Measurements from ENCODE around the gene DNAH3.
A peak's percentile ranks its signal among the peaks of the same experiment; 100 is the strongest.
"Not testable (repeated sequence)": the region's sequence is repeated elsewhere in the genome, so short reads cannot be mapped to it uniquely, and the experiment has no call there.

Gene DNAH3

GRCh38 chr16:21120976-21121520 lies 29.6 kb downstream of the DNAH3 start:
- no peak for DNase-seq

DNA sequence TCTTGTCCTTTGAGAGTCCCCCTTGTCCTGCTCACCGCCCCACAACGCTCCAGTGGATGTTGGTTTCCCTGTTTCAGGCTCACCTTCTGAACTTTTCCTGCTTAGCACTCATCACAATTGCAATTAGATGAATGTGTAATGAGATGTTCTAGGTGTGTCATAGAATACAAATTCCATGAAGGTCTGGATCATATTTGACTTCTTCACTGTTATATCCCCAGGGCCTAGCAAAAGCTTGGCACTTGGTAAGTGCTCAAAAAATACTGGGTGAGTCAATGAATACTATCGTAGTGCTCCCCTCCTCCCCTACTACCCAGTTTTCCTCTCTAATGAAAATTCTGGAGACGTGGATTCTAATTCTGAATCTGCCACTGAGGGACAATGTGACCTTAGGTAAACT lies 33.1 kb downstream of the DNAH3 start:
- no peak for DNase-seq

DNA sequence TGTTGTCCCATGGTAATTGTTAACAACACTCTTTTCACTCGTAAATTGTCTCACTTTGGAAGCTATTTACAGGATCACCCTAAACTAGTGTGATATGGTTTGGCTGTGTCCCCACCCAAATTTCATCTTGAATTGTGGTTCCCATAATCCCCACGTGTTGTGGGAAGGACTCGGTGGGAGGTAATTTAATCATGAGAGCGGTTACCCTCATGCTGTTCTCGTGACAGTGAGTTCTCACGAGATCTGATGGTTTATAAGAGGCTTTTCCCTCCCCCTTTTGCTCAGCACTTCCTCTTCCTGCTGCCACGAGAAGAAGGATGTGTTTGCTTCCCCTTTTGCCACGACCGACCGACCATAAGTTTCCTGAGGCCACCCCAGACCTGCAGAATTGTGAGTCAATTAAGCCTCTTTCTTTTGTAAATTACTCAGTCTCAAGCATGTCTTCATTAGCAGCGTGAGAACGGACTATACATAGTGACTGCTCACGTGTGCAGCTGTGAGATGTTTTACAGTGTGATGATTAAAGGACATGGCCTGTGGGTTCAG lies 34.4 kb downstream of the DNAH3 start:
- DNase-seq: peak; percentile 9

- not testable (repeated sequence) for DNase-seq
Observed at GRCh38 chr16:21115551-21115950, 35.1 kb downstream of the DNAH3 start.

DNA sequence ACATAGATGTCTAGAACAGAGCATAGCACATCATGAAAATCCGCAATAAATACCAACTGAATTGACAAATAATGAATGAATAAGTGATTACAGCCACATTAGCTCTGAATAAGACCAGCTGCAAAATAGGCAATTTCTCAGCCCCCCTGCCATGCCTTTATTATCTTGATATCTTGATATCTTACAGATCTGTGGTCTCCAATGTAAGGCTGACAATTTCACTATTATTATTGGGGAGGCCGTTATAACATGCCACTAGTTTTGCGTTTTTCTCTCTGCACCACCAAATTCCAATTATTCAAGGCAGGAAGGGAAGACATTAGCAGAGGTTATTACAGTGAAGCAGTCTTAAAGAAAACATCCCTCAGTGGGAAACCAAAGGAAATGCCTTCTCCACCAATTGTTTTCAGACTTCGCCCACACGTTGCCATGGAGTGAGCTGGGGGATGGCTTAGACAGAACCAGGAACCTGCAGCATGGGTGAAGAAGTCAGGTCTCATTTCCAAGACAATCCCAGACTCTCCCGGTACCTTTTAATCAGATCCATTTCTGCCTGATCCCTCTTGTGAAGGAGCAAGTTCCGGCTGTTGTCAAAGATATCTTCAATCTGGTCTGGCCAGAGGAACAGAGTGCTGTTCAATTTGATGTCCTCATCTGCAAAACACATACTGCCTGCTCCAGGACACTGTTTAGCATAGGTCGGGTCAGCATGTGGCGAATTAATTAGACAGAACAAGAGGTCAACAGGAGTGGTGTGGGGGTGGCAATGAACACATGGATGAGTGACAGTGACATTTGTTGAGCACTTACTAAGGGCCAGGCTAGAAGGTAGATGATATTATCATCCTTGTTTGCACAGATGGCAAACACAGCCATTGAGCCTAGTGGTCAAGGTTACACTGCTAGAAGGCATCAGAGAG lies 46.4 kb downstream of the DNAH3 start:
- no peak for DNase-seq

DNA sequence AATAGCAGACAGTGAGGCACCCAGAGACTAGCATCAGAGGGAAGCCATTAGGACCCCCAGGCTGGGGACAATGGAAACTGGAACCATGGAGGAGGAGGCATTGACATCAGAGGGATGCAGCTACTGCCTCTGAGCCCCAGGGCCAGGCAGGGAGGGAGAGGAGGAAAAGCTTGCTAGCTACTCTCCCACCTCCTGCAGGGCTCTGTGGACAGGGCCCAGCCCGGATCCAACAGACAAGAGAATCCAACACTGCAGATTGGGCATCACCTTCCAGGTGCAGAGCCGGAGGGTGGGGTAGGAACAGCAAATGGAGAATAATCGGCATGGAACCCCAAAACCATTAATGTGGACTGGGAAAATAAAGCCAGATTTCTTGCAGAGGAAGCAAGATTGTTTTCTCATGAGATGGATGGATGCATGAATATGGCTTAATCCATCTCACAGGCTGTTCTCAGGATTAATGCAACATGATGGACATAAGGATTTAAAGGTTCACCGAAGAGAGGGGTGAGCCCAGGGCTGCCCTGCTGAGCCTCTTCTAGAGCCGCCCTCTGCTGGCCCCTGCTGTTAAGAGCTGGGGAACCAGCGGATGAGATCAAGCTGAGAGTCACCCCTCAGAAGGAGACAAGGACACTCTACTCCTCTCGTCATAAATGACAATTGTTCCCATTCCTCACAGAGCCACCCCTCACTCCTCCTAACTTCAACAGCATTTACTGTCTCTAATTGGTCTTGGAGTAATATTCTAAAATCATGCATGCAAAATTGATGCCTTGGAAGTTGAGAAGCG lies 48.8 kb downstream of the DNAH3 start:
- no peak for DNase-seq

- DNase-seq: no peak
Observed at GRCh38 chr16:21100447-21100846, 50.2 kb downstream of the DNAH3 start.

- no peak for DNase-seq
Observed at GRCh38 chr16:21097151-21097550, 53.5 kb downstream of the DNAH3 start.

GRCh38 chr16:21094719-21095118 lies 55.9 kb downstream of the DNAH3 start:
- not testable (repeated sequence) for DNase-seq

DNA sequence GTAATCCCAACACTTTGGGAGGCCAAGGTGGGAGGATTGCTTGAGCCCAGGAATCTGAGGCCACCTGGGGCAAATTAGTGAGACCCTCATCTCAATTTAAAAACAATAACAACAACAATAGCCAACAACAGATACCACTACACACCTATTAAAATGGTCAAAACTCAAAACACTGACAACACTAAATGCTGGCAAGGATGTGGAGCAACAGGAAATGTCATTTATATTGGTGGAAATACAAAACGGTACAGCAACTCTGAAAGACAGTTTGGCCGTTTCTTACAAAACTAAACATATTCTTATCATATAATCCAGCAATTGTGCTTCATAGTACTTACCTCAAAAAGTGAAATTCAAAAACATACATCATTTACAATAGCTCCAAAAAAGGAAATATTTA lies 57.7 kb downstream of the DNAH3 start:
- DNase-seq: no peak

- no peak for DNase-seq
Observed at GRCh38 chr16:21088646-21089538, 61.8 kb downstream of the DNAH3 start.

DNA sequence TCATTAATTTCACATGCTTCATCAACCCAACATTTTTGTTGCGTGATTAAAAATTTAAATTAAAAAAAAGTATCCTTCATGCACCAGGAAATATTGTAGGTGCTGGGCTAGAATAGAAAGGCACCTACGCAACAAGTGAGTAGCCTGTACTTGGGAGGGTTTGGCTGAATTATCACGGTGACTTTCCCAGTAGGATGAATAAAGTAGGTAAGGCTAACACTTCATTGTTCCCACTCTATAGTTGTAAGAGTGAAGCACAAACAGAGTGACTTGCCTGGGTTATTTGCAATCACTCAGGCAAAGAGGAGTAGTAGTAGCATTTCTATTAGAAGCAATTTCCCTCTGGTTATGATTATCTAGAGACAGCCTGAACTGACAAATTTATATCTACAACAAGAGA lies 62.5 kb downstream of the DNAH3 start:
- DNase-seq: no peak

- no peak for DNase-seq
Observed at GRCh38 chr16:21084631-21085225, 65.9 kb downstream of the DNAH3 start.

DNA sequence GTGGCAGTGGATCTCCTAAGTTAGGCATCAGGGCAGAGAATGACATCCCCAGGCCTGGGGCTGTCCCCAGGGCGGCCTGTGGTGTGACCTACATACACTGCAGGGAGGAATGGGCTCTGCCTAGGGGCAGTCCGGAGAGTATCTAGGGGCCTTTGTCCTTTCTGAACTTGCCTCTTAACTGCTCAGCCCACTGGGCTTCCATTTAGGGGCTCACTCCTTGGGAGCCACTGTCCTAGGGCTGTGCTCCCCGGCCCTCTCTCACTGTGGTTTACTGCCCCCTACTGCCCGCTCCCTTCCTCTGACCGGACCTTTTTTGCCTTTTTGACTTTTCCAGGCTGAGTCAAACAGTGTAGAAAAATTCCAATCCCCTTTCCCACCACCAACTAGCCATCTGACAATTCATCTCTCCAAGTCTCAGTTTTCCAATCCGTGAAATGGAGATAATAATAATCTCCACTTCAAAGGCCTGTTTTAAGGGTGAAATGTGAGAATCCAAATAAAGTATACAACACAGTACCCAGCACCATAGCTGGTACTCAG lies 66.8 kb downstream of the DNAH3 start:
- DNase-seq: peak; percentile 45

DNA sequence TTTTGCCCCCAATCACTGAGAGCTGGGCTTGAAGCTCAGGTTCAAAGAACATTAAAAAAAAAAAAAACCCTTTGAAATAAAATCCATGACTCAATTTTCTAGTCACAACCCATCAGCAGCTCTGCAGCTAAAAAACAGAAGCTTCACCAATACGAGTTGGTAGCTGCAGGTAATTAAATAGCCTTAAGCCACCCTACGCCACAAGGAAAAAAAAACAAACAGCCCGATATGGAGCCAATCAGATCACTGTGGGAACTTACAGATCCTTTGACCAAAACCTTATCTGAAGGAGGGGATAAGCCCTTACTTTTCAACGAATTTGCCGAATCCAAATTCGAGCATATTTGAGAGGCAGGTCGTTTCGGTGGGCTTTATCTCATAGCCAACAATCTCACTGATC lies 69.3 kb downstream of the DNAH3 start:
- DNase-seq: no peak

GRCh38 chr16:21078563-21078962 lies 72.1 kb downstream of the DNAH3 start:
- DNase-seq: no peak

DNA sequence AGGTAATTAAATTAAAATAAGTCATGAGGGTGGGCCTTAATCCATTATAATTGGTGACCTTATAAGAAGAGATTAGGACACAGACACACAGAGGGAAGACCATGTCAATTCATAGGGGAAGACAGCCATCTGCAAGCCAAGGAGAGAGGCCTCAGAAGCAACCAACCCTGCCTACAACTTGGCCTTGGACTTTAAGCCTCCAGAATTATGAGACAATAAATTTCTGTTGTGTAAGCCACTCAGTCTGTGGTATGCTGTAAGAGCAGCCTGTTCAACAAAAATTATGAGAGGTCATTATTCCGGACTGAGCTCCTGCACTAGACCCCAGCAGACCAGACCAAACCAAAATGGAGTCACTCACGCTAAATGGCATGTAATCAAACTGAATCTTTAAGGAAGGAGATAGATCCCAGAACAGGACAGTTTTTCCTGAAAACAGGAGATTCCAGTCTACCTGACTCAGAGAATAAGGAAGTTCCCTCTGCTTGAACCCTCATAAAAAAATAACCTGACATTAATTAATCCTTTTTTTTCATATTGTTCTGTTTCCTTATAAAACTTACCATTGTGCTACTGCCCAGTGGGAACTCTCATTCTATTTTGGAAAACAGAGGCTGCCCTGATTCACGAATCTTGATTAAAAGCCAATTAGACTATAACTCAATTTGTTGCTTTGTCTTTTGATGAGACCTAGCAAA lies 74.3 kb downstream of the DNAH3 start:
- DNase-seq: no peak

GRCh38 chr16:21075252-21075651 lies 75.4 kb downstream of the DNAH3 start:
- DNase-seq: no peak

GRCh38 chr16:21072976-21073375 lies 77.7 kb downstream of the DNAH3 start:
- DNase-seq: no peak

DNA sequence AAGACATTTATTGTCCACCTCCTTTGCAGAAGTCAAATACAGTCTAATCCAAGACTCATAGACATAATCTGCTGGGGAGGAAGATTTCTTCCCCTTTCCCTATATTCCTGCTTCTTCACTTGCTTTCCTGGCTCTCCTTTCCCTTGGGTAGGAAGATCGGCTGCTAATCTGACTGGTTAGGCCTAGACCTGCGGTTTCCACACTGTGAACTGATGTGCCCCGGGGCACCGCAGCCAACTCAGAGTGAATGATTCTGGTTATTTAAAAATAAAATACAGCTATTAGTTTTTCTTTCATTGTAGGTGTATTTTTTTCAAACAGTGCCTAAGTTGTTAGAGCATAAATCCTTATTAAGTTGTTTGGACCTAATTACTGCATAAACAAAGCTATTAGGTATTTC lies 78.9 kb downstream of the DNAH3 start:
- DNase-seq: no peak

GRCh38 chr16:21070564-21070963 lies 80.1 kb downstream of the DNAH3 start:
- DNase-seq: no peak
